HUDEP-2 (cell line): ENCODE measurements around the gene ZNF609.

Experiments used
- DNase-seq, 76 experiments: peaks; one replicate each; lab custom pipeline; 2025; ENCODE audit not compliant: unreplicated experiment in 76 of 76; lab: John Stamatoyannopoulos, UW

The ZNF609 gene

DNA sequence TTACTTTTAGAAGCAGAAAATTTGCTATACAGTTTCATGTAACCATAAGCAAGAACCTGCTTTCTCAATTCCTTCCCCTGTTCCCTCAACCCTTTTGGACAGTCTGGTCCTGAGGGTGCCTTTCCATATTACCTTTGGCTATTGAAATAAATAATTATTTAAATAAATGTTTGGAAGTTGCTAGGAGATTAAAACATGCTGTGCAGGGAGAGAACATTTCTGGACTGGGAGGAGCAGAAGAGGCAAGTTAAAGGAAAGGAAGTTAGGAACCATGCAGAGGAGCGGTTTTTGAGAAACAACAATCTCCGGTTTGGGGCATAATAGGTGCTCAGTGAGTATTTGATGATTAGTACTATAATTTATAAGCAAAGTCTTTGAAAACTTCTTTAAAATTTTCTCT, 41.8 kb downstream of the ZNF609 start:
- no peak for DNase-seq

DNA sequence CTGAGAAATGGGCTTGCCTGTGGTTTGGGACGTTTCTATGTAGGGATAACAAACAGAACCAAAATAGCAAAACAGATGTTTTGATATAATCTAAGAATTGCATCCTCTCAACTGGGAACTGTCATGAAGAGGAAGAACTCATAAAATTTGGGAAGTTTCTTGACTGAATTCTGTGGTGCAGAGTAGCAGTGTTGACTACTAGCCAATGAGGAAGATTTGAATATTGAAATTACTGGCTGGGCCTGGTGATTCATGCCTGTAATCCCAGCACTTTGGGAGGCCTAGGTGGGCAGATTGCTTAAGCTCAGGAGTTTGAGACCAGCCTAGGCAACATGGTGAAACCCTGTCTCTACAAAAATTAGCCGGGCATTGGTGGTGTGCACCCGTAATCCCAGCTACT, 42.2 kb downstream of the ZNF609 start:
- DNase-seq = no peak

DNA sequence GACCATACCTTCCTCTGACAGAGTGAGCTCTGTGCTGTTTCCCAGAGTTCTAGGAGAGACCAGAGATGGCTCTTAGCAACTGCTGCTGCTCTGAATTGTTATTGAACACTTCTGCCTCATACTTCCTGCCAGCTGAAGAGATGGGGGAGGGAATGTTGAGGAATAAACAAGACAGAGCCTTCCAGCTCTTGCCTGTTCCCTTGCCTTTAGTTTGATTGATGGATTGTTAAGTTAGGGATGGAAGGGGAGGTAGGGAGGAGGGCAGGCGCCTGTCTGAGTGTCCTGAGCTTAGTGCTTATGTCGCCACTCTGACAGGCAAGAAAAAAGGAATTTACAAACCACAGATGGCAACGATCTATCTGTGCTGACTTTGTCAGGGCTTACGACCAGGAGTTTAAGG, 42.8 kb downstream of the ZNF609 start:
- no peak for DNase-seq

- no peak for DNase-seq
Measured at GRCh38 chr15:64503640-64504039, 43.3 kb downstream of the ZNF609 start.

DNA sequence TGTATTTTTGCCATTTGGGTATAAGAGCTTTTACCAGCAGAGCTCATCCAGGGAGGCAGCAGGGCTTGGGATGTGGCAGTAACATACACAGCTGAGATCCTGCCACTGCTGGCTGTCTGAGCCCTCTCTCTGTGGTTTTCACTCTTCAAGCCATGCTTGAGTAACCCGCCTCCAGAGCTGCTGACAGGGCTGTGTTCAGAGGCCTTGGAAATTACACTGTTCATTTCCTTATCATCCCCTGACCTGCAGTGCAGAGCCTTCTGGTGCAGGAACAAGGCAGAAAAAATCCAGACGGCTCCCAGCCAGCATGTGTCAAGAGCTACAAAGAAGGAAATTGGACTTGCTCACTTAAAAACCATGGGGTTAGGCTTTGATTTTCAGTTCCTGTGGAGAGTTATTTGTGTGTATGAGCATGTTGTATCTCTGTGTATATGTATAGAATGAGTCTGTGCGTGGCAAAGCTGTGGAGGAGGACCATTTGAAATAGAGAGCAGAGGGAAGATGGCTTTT, 47.0 kb downstream of the ZNF609 start:
- DNase-seq = peak in 56 of 76 experiments; percentile 2 to 67 (median 24)

GRCh38 chr15:64507845-64508244, 47.5 kb downstream of the ZNF609 start:
- DNase-seq = no peak

DNA sequence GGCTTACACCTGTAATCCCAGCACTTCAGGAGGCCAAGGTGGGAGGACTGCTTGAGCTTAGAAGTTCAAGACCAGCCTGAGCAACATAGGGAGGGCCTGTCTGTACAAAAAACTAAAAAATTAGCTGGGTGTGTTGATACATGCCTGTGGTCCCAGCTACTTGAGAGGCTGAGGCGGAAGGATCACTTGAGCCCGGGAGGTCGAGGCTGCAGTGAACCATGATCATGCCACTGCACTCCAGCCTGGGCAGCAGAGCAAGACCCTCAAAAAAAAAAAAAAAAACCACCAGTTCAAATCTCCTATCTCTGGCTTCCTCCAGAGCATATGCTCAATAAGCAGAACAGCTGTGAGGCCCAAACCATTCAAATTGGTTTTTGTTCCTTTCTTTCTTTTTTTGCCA, 53.4 kb downstream of the ZNF609 start:
- no peak for DNase-seq

DNA sequence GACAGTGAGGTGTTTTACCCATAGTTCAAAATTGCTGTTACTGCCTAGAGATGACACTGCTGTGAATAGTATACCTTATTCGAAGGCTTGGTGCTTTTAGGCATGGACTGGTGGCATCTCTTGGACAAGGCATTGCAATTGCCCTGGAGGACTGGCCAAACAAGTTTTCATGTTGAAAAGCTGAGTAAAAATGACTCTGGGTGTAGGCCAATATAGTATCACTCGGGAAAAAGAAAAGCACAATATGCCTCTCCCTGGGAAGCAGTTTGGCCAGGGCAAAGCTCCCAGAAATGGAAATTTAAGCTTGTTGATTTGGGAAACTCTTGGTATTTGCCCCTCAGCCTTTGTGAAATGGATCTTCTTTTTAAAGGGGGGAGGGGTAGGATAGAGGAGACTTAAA, 54.8 kb downstream of the ZNF609 start:
- DNase-seq = no peak

- no peak for DNase-seq
Measured at GRCh38 chr15:64515825-64516224, 55.4 kb downstream of the ZNF609 start.

DNA sequence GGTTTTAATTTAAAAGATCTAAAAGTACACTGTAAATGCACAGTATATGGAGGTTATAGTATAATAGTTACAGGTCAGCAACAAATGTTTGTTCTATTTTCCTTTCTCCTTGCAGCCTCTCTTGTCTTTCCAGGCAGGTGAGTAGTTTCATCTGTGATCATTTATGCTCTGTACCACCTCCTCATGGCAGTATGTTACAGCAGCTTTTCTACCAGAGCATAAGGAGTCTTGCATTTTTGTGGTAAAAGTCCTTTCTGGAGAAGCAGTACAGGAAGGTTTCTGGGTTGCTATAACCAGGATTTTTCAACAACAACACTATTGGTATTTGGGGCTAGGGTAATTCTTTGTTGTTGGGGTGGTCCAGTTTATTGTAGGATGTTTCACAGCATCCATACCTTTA, 59.5 kb downstream of the ZNF609 start:
- no peak for DNase-seq

GRCh38 chr15:64521201-64521600, 60.8 kb downstream of the ZNF609 start:
- no peak for DNase-seq

DNA sequence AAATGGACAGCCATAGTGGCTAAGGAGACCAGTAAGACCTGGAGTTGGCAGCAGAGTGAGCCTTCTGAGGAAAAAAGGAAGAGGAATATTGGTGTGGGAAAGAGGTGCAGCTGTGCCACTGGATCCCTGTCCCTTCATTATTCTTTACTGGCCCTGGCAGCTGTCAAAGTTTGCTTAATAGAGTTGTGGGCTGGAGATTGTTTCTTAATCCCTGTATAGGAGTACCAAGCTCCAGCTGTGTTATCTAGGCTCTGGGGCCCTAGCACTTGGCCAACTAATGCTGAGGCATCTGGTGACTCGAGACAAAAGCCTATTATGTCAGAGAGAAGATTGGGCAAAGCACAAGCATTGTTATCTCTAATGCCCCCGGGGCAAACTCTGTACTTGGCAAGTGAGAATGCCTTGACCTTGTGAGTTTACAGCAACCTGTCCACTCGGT, 61.4 kb downstream of the ZNF609 start:
- DNase-seq = peak in 72 of 76 experiments; percentile 23 to 92 (median 68)

GRCh38 chr15:64522226-64522823, 61.9 kb downstream of the ZNF609 start:
- no peak for DNase-seq

GRCh38 chr15:64523240-64523639, 62.9 kb downstream of the ZNF609 start:
- no peak for DNase-seq

- DNase-seq = no peak
Measured at GRCh38 chr15:64524778-64525177, 64.4 kb downstream of the ZNF609 start.

DNA sequence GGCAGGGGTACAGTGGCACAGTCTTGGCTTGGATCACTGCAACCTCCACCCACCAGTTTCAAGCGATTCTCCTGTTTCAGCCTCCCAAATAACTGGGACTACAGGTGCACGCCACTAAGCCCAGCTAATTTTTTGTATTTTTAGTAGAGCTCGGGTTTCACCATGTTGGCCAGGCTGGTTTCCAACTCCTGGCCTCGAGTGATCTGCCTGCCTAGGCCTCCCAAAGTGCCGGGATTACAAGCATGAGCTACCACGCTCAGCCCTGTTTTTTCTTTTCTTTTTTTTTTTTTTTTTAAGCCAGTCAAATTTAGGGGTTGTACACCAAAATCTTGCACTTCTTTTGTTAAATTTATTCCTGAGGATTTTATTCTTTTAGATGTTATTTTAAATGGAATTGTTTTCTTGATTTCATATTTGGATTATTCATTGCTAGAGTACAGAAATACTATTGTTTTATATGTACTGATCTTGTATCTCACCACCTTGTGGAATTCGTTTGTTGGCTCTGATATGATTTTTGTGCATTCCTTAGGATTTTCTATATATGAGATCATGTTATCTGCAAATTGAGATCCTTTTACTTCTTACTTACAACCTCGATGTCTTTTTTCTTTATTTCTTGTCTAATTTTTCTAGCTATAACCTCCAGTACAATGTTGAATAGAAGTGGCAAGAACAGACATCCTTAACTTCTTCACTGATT, 65.6 kb downstream of the ZNF609 start:
- no peak for DNase-seq

DNA sequence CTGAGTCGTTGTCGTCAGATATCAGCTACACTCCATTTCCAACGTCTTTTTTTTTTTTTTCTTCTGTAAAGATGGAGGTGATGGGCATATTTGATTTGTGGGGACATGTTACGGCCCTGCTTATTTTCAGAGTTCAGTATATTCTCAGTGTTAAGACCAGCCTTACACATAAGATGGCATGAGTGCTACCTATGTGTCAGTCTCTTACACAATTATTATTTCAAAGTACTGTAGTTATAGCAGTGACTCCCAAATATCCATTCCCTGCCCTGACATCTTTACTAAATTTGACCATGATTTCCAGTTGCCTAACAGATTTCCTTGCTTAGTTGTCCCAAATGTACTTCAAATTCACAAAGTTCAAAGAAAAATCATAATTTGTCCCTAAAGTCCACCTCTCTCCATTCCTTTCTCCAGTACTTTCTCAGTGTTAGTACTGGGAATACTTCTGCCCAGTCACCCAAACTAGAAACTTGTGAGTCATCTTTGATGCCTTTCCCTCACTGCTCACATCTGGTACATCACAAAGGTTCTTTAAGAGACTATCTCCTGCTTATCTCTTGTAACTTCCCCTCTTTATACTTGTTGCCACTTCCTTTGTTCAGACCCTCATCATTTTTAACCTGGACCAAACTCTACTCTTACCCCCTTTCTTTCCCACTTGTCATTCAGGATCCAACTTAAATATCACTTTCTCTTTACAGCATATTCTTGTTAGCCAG, 67.0 kb downstream of the ZNF609 start:
- DNase-seq = peak in 5 of 76 experiments; percentile 3 to 14 (median 8)

DNA sequence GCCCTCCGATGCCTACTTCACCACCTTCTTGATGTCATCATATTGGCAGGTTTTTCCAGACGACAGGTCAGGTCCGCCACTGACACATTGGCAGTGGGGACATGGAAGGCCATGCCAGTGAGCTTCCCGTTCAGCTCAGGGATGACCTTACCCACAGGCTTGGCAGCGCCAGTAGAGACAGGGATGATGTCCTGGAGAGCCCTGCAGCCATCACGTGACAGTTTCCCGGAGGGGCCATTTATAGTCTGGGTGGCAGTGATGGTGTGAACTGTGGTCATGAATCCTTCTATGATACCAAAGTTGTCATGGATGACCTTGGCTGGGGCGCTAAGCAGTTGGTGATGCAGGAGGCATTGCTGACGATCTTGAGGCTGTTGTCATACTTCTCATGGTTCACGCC, 68.5 kb downstream of the ZNF609 start:
- no peak for DNase-seq

GRCh38 chr15:64530472-64530871, 70.1 kb downstream of the ZNF609 start:
- DNase-seq = no peak

DNA sequence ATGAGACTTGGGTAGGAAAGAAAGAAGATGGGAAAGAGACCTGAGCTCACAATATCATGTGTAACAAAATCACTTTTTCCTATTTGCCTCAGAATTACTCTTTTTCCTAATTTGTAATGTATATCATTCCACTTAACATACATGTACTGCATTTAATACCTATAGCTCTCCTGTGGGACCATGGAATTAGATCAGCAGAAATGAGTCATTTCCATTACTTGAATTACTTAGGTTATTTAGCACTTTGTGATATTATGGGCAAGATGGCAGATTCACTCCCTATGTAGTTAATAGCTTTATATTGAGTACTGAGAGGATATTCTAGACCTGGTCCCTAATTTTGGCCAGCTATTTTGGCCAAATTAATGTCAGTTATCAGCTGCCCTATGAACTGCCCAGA, 70.5 kb downstream of the ZNF609 start:
- no peak for DNase-seq

DNA sequence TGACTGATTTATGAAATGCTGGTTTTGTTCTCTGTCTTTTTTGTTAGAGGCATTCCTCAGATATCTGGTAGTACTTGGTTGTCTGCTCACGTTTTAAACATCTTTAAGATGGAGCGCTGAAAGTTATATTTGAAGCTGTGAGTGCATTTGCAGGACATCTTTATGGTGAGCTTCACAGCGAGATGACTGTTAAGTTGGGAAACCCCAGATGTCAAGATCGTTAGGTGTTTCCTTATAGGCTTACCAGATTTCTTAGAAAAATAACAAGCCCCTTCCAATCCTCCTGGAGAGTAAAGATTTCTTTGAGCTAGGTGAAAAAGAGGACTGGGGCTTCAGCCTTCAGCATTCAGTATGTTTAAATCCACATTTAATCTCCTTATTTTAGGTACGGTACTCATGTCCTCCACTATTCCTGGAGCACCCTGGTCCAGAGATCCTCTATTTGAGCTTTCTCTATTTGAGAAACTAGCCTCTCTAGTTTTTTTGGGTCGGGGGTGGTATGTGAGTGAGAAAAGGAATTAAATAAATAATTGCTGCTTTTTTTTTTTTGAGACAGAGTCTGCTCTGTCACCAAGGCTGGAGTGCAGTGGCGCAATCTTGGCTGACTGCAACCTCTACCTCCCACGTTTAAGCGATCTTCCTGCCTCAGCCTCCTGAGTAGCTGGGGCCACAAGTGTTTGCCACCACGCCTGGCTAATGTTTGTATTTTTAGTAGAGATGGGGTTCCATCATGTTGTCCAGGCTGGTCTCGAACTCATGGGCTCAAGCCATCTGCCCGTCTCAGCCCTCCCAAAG, 72.3 kb downstream of the ZNF609 start:
- DNase-seq = no peak
